Activated CD8-positive, alpha-beta memory T cell treated with anti-CD3 and anti-CD28 coated beads, Interleukin-2, amount 50 U/mL, for 1 hour (primary cell): ENCODE measurements around the gene DNAJB5.
"Not testable (repeated sequence)": the region's sequence is repeated elsewhere in the genome, so short reads cannot be mapped to it uniquely, and the experiment has no call there.

ENCODE experiments used
- DNase-seq: peaks from one replicate; pipeline ENCODE4 v3.0.0-alpha.2; 2020; ENCODE audit errors: extremely low read depth

DNAJB5 gene

DNA sequence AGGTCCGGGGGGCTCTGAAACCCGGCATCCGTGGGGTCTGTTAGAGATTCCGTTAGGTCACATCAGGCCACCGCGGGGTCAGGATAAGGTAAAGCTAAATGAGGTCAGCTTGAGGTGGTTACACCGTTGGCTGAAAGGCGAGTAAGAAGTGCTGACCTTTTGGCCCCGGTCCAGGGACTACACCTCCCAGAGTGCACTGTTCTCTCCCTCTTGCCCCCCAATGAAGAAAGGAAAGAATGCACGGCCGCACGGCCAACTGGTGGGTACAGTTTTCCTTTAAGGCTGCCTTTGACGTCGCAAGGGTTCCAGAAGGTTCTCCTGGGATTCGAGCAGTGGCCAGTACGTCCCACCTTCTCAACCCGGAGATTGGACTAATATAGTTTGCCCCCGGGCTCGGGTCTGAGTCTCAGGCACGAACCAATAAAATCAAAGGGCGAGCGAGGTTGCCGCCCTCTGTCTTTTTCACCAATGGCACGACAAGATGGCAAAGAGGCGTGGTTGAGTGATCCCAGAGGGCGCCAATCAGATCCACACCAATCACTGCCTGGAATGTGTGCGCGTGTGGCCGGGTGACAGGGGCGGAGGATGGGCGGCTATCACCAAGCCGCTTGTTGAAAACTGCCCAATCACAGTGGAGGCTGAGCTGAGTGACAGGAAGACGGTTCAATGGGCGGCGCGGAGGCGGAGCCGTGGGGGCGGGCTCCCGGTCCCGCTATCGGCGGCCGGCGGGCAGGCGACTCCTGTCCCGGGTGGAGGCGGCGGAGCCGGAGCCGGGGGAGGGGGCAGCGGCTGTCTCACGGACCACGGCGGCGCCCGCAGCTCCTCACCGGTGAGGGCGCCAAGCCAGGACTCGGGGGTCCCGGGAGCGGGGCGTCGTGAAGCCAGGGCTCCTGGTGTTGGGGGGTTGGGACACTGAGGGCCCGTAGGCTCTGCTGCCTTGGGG is at the start of gene DNAJB5:
TSS of gene DNAJB5 (plus strand) at position 743 of the 943 bp plus-strand sequence. CDS start 886 bp downstream, outside the sequence.
- peak; percentile 94 for DNase-seq

DNA sequence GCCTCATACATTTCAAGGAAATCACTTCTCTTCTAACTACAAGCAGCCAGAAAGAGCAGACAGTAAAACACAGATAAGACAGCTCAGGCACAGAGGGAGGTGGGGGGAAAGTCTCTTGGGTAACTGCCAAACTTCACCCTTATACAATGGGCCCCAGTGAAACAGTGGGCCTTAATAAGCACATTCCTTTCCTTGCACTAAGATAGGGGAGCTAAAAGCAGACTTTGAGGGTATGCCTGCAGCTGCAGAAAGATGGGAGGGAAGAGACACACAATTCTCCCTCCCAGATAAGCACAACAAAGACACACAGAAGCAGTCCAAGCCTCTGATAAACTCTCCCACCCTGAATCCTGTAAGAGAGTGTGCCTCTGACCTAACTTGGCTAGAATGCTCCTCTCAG is 49.6 kb upstream of the DNAJB5 start:
- not testable (repeated sequence) for DNase-seq

DNA sequence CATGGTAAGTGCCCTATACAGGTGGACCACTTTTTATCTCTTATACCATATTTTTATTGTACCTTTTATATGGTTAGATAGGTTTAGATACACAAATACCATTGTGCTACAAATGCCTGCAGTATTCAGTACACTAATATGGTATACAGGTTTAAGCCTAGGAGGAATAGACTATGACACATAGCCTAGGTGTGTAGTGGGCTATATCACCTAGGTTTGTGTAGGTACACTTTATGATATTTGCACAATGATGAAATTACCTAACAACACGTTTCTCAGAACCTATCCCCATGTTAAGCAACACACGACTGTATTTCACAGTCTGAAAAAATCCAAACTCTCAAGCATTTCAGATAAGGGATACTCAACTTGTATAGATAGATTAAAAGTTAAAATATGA is 41.1 kb upstream of the DNAJB5 start:
- DNase-seq: no peak

DNA sequence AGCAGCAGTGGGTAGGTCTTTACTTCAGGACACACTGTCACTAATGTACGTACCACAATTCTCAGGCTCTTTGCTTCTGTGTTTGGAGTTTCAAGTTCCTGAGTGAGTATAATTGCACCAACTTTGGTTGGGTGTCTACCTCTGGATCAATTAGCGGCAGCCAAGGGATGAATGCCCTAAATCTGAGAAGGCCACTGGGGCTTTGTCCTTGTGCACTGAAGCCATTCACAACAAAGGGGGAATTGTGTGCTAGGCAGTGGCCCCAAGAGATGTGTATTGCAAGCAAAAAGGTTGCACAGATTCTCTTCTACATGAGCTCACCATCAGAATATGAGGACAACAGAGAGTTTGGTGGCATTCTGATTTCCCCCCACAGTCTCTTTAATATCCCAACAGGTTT is 35.3 kb upstream of the DNAJB5 start:
- no peak for DNase-seq

DNA sequence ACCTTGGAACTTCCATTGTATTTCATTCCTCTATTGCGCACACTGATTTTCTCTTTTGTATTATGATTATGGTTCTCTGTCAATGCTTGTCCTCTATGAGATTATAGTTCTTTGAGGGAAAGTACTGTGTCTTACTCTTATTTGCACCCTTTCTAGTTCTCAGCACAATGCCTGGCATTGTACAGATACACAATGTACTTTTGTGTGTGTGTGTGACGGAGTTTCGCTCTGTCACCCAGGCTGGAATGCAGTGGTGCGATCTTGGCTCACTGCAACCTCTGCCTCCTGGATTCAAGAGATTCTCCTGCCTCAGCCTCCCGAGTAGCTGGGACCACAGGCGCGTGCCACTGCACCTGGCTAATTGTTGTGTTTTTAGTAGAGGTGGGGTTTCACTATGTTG is 33.5 kb upstream of the DNAJB5 start:
- DNase-seq: not testable (repeated sequence)

DNA sequence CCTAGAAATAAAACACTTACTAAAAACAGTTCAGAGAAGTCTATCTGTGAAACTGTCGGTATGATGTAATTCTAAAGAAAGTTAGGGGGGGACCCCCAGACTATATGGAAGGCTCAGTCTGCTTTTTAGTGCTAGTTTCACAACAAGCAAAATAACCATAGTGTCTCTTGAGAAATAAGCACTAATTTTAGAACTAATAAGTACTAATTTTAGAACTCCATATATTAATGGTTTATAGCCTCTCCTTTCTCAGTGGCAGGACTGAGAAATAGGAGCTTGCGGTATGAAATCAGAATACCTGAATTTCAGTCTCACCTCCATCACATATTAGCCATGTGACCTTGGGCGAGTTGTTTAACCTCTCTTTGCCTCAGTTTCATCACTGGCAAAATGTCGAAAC is 32.9 kb upstream of the DNAJB5 start:
- no peak for DNase-seq

DNA sequence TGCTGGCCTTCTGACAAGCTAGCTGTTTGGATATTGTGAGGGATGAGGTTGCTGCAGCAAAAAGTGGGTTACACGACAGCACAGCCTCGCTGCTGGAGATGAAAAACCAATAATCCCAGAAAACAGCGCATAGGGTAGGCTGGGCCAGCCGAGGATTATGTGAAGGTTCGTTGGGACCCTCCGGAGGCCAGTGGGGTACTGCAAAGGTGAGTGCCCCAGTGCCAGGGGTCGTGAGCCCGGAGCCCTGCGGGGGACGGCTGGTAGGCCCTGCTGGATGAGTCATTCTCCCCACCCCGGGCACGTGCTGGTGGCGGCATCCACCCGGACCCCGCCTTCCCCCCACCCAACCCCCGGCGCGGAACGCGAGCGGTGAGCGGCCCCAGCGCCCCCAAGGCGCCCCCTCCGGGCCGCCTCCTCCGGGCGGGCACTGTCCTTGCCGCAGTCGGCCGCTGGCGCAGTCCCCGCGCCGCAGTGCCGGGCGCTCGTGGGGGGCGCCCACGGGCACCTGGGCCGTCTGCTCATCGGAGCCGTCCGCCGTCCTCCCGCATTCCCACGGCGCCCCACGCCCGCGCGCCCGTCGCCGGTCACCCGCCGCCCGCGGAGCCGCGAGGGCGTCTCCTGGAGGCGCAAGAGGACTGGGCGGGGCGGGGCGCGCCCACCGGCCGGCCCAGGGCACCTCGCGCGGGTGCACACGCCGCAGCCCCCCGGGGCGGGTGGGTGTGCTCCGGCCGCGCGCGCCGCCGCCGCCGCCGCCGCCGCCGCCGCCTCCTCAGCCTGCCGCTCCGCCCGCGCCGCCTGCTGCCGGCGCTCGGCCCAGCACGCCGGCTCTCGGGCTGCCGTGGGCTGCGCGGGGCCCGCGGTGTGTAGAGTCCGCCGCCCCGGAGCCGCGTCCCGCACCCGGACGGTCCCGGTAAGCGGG is 31.8 kb upstream of the DNAJB5 start, which contains the start of gene PHF24:
TSS of gene PHF24 (plus strand) at position 794 of the 919 bp plus-strand sequence. CDS start 13,014 bp downstream, outside the sequence.
- DNase-seq: no peak

DNA sequence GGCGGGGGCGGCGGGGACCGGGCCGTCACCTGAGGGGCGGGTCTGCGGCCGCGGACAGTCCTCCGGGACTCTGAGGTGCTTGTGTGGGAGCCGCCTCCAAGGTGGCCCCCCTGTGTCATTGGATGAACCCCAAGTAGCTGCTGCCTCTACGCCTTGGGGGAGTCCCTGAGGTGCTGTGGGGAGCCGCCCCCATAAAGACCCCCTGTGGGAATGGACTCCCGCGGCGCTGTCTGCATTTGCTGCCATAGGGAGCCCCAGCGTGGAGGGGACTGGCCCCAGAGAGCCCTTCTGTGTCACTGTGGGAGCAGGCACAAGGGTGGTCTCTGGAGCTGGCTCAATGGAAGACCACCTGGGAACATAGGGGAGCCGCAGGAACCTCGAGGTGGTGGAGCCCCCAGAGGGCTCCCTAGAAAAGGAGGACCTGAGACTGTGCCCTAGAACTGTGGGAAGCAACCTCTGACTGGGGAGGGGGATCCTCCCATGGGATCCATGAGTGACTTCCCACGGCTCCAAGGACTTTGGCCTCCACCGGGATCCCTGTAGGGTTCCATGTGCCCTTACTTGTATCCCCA is 31.0 kb upstream of the DNAJB5 start:
- no peak for DNase-seq

DNA sequence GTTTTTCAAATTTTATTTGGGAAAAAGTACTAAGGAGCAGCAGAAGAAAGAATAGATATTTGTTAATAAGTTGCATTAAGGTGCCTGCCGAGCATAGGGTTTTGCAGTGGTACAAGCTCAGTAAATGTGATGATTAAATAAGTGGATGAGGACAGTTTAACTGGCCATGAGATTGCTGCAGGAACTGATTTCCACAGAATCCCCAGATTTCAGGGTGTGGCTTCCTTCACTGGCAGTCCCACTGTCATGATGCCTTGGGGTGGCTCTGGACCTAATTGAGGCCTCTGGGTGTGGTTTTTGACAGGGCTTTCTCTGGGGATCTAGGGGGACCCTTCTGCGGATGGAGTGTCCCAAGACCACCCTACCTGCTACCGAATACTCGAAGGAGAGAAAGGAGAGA is 30.1 kb upstream of the DNAJB5 start:
- DNase-seq: no peak

DNA sequence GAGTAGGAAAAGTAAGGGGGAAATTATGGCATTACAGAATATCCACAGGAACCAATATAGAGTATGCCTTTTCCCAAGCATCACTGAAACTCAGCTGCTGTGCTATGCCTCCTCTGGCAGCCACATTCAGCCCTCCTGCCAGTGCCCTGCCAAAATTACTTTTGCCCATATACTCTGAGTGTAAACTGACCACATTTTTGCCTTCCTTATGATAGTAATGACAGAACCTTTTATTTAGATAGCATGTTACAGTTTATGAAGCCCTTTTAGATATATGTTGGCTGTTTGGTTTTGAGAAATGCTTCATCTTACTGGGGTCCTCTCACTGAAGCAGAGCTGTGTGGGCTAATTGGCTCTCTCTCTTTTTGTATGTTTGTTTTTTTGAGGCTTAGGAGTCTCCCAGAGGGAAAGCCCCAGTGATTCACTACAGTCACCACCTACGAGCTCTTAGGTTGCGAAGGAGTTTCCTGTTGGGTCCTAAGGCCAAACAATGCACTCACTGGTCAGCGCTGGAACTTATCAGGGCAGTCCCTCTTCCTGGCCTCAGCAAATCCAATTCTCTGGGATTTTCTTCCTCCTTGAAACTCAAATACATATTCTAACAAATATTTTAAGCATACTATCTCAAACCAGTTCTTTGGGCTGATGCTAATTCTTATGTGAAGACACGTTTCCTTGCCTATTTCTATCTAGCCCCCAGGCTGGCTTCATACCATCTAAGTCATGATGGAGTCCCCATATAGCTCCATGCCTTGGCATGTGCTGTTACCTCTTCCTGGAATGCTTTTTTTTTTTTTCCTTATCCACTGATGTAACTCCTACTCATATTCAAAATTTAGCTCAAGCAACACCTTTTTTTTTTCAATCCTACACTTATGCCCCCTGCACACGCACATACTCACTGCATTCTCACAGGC is 27.7 kb upstream of the DNAJB5 start:
- no peak for DNase-seq

DNA sequence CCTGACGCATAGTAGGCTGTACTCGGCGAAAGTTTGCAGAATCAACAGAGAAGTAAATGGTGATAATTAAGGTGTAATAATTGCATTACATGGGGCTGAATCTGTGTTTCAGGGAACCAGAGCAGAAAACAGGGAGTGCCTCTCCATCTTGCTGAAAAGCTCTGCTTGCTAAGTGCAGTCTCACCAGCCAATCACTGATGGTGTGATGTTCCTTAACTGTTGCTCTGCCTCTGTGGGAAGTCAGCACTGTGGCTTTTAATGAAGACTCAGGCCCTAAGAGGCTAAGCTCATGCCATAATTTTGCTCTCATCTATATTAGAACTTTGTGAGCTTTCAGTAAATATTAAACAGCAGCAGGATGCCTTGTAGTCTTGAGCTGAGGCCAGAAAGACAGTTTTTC is 27.0 kb upstream of the DNAJB5 start:
- no peak for DNase-seq

DNA sequence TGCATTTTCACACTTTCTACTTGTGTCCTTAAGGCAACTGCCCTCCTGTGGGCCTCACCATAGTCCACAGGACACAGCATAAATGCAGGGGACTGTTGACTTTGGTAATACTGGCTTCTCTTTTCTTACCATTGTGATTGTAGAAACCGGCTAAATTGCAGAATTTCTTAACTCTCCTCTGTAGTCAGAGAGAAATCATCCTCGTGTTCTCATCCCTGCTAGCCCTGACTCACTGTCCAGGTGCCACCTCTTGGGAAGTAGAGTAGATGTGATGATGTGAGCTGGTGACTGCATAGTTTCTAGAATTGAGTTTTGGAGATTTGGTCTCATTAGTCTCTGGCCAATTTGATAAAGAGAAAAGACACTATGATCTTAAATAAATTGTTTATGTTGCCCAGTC is 26.0 kb upstream of the DNAJB5 start:
- no peak for DNase-seq

DNA sequence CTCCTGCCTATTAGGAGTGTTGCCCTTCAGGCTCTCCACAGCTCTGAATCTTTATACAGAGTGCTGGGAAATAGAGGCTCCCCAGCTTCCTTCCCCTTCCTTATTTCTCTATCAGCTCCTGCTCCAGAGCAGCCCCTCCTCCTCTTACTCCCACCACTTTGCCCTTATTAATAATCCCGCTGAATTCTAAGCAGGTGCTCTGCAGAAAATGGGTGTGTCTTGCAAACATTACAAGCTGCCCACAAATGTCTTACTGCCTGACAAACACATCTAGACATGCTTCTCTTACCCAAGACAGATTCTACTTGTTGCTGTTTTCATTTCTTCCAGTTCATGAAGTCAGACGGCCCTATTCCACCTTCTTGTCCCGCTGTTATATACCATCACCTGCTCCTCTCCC is 25.1 kb upstream of the DNAJB5 start:
- DNase-seq: no peak

DNA sequence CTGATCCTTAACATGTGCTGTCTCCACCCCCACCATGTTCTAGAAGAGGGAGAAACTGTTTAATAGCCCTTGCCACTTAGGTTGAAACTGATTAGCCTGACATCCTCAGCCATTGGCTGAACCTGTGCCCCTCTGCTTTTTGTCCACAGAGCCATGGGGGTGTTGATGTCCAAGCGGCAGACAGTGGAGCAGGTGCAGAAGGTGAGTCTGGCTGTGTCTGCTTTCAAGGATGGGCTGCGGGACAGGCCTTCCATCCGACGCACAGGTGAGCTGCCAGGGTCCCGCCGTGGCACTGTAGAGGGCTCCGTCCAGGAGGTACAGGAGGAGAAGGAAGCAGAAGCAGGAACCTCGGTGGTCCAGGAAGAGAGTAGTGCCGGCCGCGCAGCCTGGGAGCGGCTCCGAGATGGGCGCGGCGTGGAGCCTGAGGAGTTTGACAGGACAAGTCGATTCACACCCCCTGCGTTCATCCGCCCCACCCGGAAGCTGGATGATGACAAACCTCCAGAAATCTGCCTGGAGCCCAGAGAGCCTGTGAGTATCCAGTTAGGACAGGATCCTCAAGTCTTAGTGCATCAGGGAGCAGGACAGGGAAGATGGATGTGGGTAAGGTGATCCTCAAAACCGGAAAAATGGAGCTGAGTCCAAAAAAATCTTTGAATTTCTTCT is 18.3 kb upstream of the DNAJB5 start:
- DNase-seq: no peak

DNA sequence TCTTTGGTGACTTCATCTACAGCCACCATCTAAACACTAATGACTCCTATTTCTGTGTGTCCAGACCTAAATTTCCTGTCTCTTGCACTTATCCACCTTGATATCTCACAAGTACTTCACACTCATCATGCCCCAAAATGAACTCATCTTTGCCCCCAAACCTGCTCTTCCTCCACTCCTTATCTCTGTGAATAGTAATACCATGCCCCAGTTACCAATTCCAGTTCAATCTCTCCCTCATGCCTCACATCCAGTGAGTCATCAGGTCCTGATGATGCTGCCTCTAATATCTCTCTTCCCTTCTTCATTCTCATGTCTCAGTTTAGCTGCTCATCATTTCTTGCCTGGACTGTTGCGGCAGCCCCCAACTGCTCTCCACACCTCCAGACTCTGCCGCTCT is 14.9 kb upstream of the DNAJB5 start:
- DNase-seq: no peak

DNA sequence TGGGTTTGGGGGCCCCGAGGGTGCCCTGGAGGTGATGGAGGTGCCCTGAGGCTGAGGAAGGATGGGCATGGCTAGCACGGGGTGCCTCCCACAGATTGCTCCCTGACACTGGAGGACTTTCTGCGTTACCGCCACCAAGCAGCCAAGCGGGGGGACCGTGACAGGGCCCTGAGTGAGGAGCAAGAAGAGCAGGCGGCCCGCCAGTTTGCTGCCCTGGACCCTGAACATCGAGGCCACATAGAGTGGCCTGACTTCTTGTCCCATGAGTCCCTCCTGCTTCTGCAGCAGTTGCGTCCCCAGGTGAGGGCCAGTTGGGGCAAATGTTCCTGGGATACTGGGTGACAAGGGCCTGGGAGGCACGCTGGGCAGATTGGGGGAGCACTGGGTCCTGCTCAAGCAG is 13.1 kb upstream of the DNAJB5 start:
- DNase-seq: no peak

DNA sequence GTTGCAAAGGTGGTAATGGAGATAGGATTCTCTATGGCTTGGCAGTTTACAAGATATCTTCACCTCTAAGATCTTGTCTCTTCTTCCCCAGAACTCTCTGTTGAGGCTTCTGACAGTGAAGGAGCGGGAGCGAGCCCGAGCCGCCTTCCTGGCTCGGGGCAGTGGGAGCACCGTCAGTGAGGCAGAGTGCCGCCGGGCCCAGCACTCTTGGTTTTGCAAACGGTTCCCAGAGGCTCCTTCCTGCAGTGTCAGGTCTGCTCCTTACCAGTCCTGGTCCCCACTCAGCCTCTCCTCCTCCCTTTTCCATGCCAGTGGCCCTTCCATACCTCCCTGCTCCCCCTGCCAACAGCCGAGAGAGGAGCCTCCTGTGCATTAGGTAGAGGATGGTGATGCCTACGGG is 12.6 kb upstream of the DNAJB5 start:
- DNase-seq: no peak

DNA sequence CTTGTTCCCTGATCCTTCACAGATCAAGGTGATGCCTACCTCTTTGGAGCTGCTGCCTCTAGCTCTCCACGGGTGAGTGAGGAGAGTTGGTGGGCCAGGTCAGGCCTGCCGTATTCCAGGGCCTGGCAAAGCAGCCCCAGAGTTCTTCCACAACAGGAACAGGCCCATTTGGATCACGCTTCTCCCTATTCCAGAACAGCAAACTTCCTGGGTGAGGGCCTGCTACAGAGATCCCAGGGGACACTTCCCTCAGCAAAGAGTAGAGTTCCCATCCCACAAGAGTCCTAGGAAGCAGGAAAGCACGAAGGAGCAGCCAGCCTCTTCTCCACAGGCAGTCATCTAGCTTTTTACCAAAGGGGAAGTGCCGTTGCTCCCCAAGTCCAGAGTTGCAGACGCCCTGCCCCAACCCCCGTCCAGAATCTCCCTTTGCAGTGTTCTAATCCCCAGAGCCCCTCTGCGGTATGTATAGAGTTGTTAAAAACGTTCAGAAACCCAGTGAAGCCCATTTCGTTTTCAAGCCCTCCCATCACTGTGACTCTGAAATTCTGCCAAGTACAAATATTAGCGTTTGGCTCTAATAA is 9.3 kb upstream of the DNAJB5 start:
- DNase-seq: no peak

DNA sequence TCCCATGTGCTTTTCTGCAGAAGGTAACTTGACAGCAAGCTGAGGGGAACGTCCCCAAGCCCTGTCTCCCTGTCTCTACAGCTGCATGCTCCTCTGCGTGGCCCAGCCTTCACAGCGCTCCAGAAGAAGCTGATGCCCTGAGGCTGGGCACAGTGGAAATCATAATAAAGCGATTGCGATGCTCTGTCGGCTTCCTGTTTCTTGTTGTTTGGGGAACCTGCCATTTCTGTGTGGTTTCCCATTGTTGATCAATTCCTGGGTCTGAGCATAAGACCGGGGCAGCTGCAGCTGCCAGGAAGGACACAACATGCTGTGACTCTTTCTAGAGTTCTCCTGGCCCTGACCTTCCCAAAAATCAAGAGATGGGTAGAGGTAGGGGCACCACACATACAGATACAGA is 7.2 kb upstream of the DNAJB5 start:
- no peak for DNase-seq

DNA sequence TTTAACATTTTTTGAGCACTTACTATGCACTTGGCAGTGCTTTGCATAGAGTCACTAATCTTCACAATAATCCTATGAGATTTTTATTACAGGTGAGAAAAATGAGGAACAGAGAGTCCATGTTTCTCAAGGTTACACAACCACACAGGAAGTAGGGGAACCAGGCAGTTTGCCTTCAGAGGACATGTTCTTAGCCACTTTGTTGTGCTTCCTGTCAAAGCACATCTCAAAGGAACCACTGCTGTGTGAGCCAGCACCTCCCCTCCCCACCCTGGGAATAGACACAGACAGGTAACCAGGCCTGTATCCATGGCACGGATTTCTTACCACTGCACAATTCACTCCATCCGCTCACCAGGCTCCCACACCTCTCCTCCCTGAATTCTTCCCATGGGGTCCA is 6.3 kb upstream of the DNAJB5 start:
- no peak for DNase-seq
